Measurements from ENCODE around the gene LRP1-AS. TPM values are rescaled to one million over a fixed set of nuclear protein-coding genes. Genes with fewer than 3 reads are reported as not detected.

Gene LRP1-AS
- polyA plus RNA-seq, 2 of the 4 experiments (the other 2 are of a cell fraction), result not detected

DNA sequence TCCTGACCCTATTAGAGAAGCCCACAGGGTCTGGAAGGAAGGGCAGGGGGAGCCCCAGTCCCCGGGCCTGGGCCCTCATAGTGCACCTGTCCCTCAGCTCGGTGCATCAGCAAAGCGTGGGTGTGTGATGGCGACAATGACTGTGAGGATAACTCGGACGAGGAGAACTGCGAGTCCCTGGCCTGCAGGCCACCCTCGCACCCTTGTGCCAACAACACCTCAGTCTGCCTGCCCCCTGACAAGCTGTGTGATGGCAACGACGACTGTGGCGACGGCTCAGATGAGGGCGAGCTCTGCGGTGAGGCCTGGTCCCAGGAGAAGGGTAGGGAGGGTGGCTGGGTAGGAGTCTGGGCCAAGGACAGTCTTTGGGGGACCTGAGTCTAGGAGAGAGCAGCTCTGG is 26.3 kb upstream of the LRP1-AS start:
- no peak overlapping the region for H3K4me2 ChIP-seq
- ATAC-seq (no peak), DNase-seq (ENCODE audit: low read depth in 1 of 2, low spot score in 1 of 2) (no peak), FAIRE-seq (no peak)
- TF ChIP-seq CHD2 (IDR thresholded peaks at IDR 0.05; ENCODE audit: low read length, partially characterized antibody) (no peak), MAFK (IDR thresholded peaks at IDR 0.05; ENCODE audit: partially characterized antibody) (no peak), KDM1A (IDR thresholded peaks at IDR 0.05; ENCODE audit: low read depth) (no peak), ZFP36 (IDR thresholded peaks at IDR 0.05; ENCODE audit: borderline replicate concordance, partially characterized antibody) (no peak)
- TF ChIP-seq, protein P1, sequence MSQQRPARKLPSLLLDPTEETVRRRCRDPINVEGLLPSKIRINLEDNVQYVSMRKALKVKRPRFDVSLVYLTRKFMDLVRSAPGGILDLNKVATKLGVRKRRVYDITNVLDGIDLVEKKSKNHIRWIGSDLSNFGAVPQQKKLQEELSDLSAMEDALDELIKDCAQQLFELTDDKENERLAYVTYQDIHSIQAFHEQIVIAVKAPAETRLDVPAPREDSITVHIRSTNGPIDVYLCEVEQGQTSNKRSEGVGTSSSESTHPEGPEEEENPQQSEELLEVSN (IDR thresholded peaks at IDR 0.05; ENCODE audit: borderline replicate concordance, low read depth), result no peak
- H3K4me1 ChIP-seq, result peaks cover 16% of the 10 kb centered on the region; the same call in 2 of the 3 replicates
- H3K27ac ChIP-seq, result no peak overlapping the region
- WGBS (ENCODE audit: missing lambda C conversion rate), result 84% methylated on average over 14 of the region's 14 CpGs
- POLR2A ChIA-PET, result interaction anchor here (0.6 to 1.7 kb wide), 4 partner anchors 8 to 95 kb away, joined by 3 to 4 read pairs (median 4); partner anchors contain the start of gene LRP1
- H3K9me3 ChIP-seq, result no peaks in the 10 kb centered on the region
- CTCF ChIA-PET, result interaction anchor here (0.7 to 27.5 kb wide), 22 partner anchors 8 to 172 kb away, joined by 3 to 1152 read pairs (median 5); partner anchors contain the start of genes LRP1, LRP1-AS and STAT6
- H3K4me3 ChIP-seq, result no peak overlapping the region

DNA sequence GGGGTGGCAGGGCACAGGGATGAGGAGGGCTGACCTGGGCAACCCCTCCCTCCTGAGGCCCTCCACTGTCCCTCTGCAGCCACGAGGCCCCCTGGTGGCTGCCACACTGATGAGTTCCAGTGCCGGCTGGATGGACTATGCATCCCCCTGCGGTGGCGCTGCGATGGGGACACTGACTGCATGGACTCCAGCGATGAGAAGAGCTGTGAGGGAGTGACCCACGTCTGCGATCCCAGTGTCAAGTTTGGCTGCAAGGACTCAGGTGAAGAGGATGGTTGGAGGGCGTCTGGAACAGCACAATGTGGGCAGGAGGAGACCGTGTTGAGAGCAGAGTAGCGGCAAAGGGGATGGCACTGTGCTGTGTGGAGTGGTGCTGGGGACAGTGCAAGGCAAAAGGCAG is 25.7 kb upstream of the LRP1-AS start:
- Histone ChIP-seq H3K4me1 (peaks cover 18% of the 10 kb centered on the region), H3K4me2 (no peak overlapping the region), H3K9me3 (no peaks in the 10 kb centered on the region), H3K4me3 (no peak overlapping the region), H3K27ac (no peak overlapping the region)
- ATAC-seq, result peak; percentile 54 to 78; a peak in 4 of 6 replicates
- ChIA-PET CTCF (interaction anchor here (0.6 to 27.5 kb wide), 23 partner anchors 7 to 172 kb away, joined by 3 to 1152 read pairs (median 5); partner anchors contain the start of genes LRP1, LRP1-AS and STAT6), POLR2A (interaction anchor here (0.8 to 1.7 kb wide), 3 partner anchors 45 to 94 kb away, joined by 3 to 4 read pairs (median 4); partner anchors contain the start of gene LRP1)
- 80% methylated on average over 3 of the region's 11 CpGs for WGBS (ENCODE audit: missing lambda C conversion rate)
- DNase-seq (ENCODE audit: low read depth in 1 of 2, low spot score in 1 of 2), result peak; percentile 47 to 55
- FAIRE-seq, result no peak
- TF ChIP-seq, protein P2, sequence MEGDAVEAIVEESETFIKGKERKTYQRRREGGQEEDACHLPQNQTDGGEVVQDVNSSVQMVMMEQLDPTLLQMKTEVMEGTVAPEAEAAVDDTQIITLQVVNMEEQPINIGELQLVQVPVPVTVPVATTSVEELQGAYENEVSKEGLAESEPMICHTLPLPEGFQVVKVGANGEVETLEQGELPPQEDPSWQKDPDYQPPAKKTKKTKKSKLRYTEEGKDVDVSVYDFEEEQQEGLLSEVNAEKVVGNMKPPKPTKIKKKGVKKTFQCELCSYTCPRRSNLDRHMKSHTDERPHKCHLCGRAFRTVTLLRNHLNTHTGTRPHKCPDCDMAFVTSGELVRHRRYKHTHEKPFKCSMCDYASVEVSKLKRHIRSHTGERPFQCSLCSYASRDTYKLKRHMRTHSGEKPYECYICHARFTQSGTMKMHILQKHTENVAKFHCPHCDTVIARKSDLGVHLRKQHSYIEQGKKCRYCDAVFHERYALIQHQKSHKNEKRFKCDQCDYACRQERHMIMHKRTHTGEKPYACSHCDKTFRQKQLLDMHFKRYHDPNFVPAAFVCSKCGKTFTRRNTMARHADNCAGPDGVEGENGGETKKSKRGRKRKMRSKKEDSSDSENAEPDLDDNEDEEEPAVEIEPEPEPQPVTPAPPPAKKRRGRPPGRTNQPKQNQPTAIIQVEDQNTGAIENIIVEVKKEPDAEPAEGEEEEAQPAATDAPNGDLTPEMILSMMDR (IDR thresholded peaks at IDR 0.05), result peak; percentile 58
- peak; percentile 74 for TF ChIP-seq SMC3 (IDR thresholded peaks at IDR 0.05)
- TF ChIP-seq RAD21 (conservative IDR thresholded peaks at IDR 0.05 in 1 of 2, IDR thresholded peaks at IDR 0.05 in 1 of 2), result peak; percentile 58 to 72
- TF ChIP-seq ZFP36 (IDR thresholded peaks at IDR 0.05; ENCODE audit: borderline replicate concordance, partially characterized antibody), result no peak

DNA sequence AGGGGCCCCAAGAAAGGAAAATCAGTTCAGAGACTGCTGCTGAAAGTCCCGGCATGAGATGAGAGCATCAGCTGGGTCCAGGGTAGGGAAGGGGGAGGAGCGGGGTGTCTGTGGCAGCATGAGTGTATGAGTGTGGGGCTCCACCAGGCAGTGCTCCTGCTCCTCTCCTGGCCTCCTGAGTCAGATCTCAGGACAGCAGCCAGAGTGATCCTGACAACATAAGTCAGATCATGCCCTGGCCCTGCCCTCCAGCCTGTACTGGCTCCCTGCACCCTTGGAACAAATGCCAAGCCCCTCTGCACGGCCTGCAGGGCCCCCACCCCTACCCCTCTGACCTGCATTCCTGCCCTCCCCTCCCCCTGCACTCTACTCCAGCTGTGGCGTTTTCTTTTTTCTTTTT is 24.2 kb upstream of the LRP1-AS start:
- H3K4me1 ChIP-seq, result peaks cover 28% of the 10 kb centered on the region
- no peak for TF ChIP-seq MAFK (IDR thresholded peaks at IDR 0.05; ENCODE audit: partially characterized antibody)
- TF ChIP-seq HOXB5 (CRISPR knock-in tag; IDR thresholded peaks at IDR 0.05), result no peak
- TF ChIP-seq CEBPB (IDR thresholded peaks at IDR 0.05), result no peak
- TF ChIP-seq NPAS2 (CRISPR knock-in tag; IDR thresholded peaks at IDR 0.05; ENCODE audit: borderline replicate concordance), result no peak
- no peak for TF ChIP-seq ZFP36 (IDR thresholded peaks at IDR 0.05; ENCODE audit: borderline replicate concordance, partially characterized antibody)
- TF ChIP-seq JUNB (IDR thresholded peaks at IDR 0.05), result no peak
- TF ChIP-seq ZC3H11A (IDR thresholded peaks at IDR 0.05), result no peak
- no peak for TF ChIP-seq HOXA7 (CRISPR knock-in tag; IDR thresholded peaks at IDR 0.05)
- TF ChIP-seq, protein P2 (IDR thresholded peaks at IDR 0.05), result no peak
- TF ChIP-seq, protein P3, sequence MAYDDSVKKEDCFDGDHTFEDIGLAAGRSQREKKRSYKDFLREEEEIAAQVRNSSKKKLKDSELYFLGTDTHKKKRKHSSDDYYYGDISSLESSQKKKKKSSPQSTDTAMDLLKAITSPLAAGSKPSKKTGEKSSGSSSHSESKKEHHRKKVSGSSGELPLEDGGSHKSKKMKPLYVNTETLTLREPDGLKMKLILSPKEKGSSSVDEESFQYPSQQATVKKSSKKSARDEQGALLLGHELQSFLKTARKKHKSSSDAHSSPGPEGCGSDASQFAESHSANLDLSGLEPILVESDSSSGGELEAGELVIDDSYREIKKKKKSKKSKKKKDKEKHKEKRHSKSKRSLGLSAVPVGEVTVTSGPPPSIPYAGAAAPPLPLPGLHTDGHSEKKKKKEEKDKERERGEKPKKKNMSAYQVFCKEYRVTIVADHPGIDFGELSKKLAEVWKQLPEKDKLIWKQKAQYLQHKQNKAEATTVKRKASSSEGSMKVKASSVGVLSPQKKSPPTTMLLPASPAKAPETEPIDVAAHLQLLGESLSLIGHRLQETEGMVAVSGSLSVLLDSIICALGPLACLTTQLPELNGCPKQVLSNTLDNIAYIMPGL (CRISPR knock-in tag; IDR thresholded peaks at IDR 0.05; ENCODE audit: borderline replicate concordance), result no peak
- no peak for TF ChIP-seq SMC3 (IDR thresholded peaks at IDR 0.05)
- TF ChIP-seq HOXB13 (CRISPR knock-in tag; IDR thresholded peaks at IDR 0.05; ENCODE audit: low read depth), result no peak
- no peak for TF ChIP-seq JUN (IDR thresholded peaks at IDR 0.05)
- no peak for TF ChIP-seq CBX2 (IDR thresholded peaks at IDR 0.05; ENCODE audit: borderline replicate concordance, low read depth)
- TF ChIP-seq, protein P4, sequence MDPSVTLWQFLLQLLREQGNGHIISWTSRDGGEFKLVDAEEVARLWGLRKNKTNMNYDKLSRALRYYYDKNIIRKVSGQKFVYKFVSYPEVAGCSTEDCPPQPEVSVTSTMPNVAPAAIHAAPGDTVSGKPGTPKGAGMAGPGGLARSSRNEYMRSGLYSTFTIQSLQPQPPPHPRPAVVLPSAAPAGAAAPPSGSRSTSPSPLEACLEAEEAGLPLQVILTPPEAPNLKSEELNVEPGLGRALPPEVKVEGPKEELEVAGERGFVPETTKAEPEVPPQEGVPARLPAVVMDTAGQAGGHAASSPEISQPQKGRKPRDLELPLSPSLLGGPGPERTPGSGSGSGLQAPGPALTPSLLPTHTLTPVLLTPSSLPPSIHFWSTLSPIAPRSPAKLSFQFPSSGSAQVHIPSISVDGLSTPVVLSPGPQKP (IDR thresholded peaks at IDR 0.05; ENCODE audit: low read depth, low read length), result no peak
- no peak for TF ChIP-seq KDM5A (IDR thresholded peaks at IDR 0.05)
- no peak for TF ChIP-seq MAZ (IDR thresholded peaks at IDR 0.05; ENCODE audit: borderline replicate concordance, low read depth, low read length)
- no peak for TF ChIP-seq PHF8 (IDR thresholded peaks at IDR 0.05; ENCODE audit: borderline replicate concordance, low read depth)
- TF ChIP-seq CHD2 (IDR thresholded peaks at IDR 0.05; ENCODE audit: low read length, partially characterized antibody), result no peak
- 47% methylated on average over 4 of the region's 4 CpGs for WGBS (ENCODE audit: missing lambda C conversion rate)
- H3K27ac ChIP-seq, result no peak overlapping the region
- ChIA-PET CTCF (interaction anchor here (1.2 to 27.5 kb wide), 8 partner anchors 16 to 102 kb away, joined by 4 to 1152 read pairs (median 48); partner anchors contain the start of genes LRP1 and STAT6), POLR2A (no interaction called here)
- DNase-seq (ENCODE audit: low read depth in 1 of 2, low spot score in 1 of 2) (no peak), FAIRE-seq (no peak), ATAC-seq (no peak)
- H3K9me3 ChIP-seq, result no peaks in the 10 kb centered on the region
- no peak overlapping the region for H3K4me3 ChIP-seq
- no peak overlapping the region for H3K4me2 ChIP-seq
